ENCODE data around the gene NUTM2F. TPM values are rescaled to one million over a fixed set of nuclear protein-coding genes. Genes with fewer than 3 reads are reported as not detected.
"Not testable (repeated sequence)": the region's sequence is repeated elsewhere in the genome, so short reads cannot be mapped to it uniquely, and the experiment has no call there.

Gene NUTM2F, protein sequence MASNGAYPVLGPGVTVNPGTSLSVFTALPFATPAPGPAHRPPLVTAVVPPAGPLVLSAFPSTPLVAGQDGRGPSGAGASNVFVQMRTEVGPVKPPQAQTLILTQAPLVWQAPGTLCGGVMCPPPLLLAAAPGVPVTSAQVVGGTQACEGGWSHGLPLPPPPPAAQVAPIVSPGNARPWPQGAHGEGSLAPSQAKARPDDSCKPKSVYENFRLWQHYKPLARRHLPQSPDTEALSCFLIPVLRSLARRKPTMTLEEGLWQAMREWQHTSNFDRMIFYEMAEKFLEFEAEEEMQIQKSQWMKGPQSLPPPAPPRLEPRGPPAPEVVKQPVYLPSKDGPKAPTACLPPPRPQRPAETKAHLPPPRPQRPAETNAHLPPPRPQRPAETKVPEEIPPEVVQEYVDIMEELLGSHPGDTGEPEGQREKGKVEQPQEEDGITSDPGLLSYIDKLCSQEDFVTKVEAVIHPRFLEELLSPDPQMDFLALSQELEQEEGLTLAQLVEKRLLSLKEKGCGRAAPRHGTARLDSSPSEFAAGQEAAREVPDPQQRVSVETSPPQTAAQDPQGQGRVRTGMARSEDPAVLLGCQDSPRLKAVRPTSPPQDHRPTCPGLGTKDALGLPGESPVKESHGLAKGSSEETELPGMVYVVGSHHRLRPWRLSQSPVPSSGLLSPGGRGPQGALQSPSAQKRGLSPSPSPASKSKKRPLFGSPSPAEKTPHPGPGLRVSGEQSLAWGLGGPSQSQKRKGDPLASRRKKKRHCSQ
- 0.22 TPM in 1 of 2 replicates, not detected in the other for total RNA-seq (ENCODE audit: low replicate concordance)

DNA sequence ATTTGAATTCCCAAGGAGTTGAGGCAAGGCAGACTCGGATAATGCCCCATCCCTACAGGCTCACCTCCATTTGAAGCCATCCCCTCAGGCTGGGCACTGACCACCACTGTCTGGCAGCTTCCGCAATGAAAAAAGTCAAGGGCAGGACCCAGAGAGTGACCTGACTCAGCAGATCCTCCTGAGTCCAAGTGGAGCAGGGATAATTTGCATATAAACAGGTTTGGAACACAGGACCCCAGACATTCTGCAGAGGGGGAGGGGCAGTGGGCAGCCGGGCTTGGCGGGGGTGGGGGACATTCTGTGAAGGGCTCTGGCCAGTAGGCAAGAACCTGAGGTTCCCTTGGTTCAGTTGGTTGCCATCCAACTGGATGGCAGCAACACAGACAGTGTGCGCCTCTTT, at the start of gene NUTM2F:
Gene NUTM2F, minus strand, starts transcription at position 101 of the 400 bp plus-strand sequence. Its CDS starts 21 bp downstream, at position 80.
- H3K4me1 Mint-ChIP-seq; H3K9me3 Mint-ChIP-seq; H2AFZ ChIP-seq (replicated peaks); H3K4me2 ChIP-seq; H4K20me1 ChIP-seq (ENCODE audit: low read depth); H3K27me3 Mint-ChIP-seq (ENCODE audit: insufficient read depth, low read depth); DNase-seq (ENCODE audit: low spot score); H3K9me3 ChIP-seq (ENCODE audit: low read depth); H3K4me3 ChIP-seq; H3K4me3 Mint-ChIP-seq; H3K27ac ChIP-seq; H3K36me3 ChIP-seq; H3K36me3 Mint-ChIP-seq; H3K79me2 ChIP-seq (ENCODE audit: low read depth); H3K27me3 ChIP-seq; H3K27ac Mint-ChIP-seq; H3K4me1 ChIP-seq; H3F3A ChIP-seq (ENCODE audit: low read depth); H3K9ac ChIP-seq: not testable (repeated sequence)

DNA sequence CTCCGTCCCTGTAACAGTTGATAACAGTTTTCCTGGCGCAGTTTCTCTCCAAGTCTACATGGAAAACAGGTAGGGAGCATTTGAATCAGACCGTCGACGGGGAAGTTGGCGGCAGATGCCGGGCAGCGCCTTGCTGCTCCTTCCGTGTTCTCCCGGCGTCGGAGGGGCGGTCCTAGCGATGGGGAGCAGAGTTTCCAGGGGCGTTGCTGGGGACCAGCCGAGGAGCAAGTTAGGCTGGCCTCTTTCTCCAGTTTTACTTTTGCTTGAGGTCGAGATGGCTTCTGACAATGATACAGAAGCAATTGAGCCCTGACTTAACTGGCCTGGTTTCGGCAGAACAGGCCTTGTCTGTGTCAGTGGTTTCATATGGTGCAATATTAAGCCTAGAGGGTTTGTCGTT, 46.8 kb upstream of the NUTM2F start:
- peak overlapping the region; percentile 93 for H3K4me3 Mint-ChIP-seq
- not testable (repeated sequence) for H3K27me3 Mint-ChIP-seq (ENCODE audit: insufficient read depth, low read depth); H3K9me3 Mint-ChIP-seq; H3F3A ChIP-seq (ENCODE audit: low read depth); H3K27me3 ChIP-seq; H3K36me3 ChIP-seq; H3K4me1 ChIP-seq; H3K4me1 Mint-ChIP-seq; H4K20me1 ChIP-seq (ENCODE audit: low read depth); DNase-seq (ENCODE audit: low spot score); H3K9ac ChIP-seq; H2AFZ ChIP-seq (replicated peaks); H3K9me3 ChIP-seq (ENCODE audit: low read depth); H3K27ac ChIP-seq; H3K27ac Mint-ChIP-seq; H3K36me3 Mint-ChIP-seq
- Histone ChIP-seq H3K79me2 (ENCODE audit: low read depth) (peaks cover 38% of the 10 kb centered on the region), H3K4me3 (peak overlapping the region; percentile 68), H3K4me2 (peak overlapping the region; percentile 76)

DNA sequence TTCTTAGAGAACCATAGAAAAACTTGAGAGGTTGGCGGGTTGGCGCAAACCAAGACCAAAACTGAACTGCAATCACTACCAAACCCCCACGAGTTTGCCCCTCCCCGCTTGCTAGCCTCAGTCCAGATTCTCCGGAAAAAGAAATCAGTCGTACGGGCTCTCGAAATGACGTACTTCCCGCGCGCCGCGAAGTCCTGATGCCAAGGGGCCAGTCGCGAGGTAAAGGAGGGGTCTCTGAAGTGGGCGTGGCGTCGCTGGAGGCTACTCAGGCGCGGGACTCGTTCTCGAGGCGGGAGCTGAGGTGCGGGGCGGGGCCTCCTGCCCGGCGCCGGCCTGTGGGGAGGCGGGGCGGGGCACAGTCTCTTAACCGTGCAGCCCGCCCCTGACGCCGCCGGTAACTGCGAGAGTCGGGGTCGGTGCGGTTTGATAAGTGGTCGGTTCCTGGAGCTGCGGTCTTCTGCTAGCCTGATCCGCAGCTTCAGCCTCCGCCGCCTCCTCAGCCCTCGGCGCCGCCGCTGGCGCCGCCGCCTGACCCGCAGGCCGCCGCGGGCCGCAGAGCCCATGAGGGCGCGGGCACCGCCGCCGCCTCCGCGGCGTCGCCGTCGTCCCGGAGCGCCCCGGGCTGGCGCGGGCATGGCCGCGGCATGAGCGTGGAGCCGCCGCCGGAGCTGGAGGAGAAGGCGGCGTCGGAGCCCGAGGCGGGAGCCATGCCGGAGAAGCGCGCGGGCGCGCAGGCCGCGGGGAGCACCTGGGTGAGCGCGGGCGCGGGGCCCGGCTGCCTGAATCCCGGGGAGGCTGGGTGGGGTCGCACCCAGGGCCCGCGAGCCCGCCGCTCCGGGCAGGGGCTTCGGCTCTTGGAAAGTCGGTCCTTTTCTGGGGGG, 46.0 kb upstream of the NUTM2F start:
- not testable (repeated sequence) for H4K20me1 ChIP-seq (ENCODE audit: low read depth); H3K4me1 Mint-ChIP-seq; H3K36me3 Mint-ChIP-seq; H3K9me3 ChIP-seq (ENCODE audit: low read depth); H3K27ac ChIP-seq; H3K9me3 Mint-ChIP-seq; H3K4me1 ChIP-seq; H3K9ac ChIP-seq; H3K36me3 ChIP-seq; H3K27me3 Mint-ChIP-seq (ENCODE audit: insufficient read depth, low read depth); H3K27me3 ChIP-seq; H3F3A ChIP-seq (ENCODE audit: low read depth)
- peak overlapping the region; percentile 99 for H2AFZ ChIP-seq (replicated peaks)
- Mint-ChIP-seq H3K27ac (peak overlapping the region; percentile 72), H3K4me3 (peak overlapping the region; percentile 93)
- H3K4me2 ChIP-seq, result peak overlapping the region; percentile 80
- H3K79me2 ChIP-seq (ENCODE audit: low read depth), result peaks cover 31% of the 10 kb centered on the region
- peak overlapping the region; percentile 68 for H3K4me3 ChIP-seq
- peak; percentile 96 for DNase-seq (ENCODE audit: low spot score)

DNA sequence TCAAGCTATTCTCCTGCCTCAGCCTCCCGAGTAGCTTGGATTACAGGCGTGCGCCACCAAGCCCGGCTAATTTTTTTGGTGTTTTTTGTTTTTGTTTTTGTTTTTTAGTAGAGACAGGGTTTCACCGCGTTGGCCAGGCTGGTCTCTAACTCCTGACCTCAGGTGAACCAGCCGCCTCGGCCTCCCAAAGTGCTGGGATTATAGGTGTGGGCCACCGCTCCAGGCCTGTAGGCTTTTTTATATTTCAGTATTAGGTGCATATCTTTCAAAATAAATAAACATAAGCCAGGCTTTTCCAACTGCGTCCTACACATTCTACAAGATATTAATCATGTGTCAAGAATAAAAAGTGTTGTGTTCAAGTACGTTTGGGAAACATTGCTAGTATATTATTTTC, 45.3 kb upstream of the NUTM2F start:
- Histone ChIP-seq H3K4me3 (peak overlapping the region; percentile 68), H3K4me2 (peak overlapping the region; percentile 80), H2AFZ (replicated peaks) (peak overlapping the region; percentile 99), H3K79me2 (ENCODE audit: low read depth) (peaks cover 30% of the 10 kb centered on the region)
- DNase-seq (ENCODE audit: low spot score); H3K9ac ChIP-seq; H3K36me3 ChIP-seq; H3K4me1 ChIP-seq; H3K27me3 Mint-ChIP-seq (ENCODE audit: insufficient read depth, low read depth); H4K20me1 ChIP-seq (ENCODE audit: low read depth); H3K4me1 Mint-ChIP-seq; H3K9me3 Mint-ChIP-seq; H3K9me3 ChIP-seq (ENCODE audit: low read depth); H3K27me3 ChIP-seq; H3K27ac ChIP-seq; H3K36me3 Mint-ChIP-seq; H3F3A ChIP-seq (ENCODE audit: low read depth): not testable (repeated sequence)
- peak overlapping the region; percentile 89 for H3K4me3 Mint-ChIP-seq
- H3K27ac Mint-ChIP-seq, result peak overlapping the region; percentile 72

DNA sequence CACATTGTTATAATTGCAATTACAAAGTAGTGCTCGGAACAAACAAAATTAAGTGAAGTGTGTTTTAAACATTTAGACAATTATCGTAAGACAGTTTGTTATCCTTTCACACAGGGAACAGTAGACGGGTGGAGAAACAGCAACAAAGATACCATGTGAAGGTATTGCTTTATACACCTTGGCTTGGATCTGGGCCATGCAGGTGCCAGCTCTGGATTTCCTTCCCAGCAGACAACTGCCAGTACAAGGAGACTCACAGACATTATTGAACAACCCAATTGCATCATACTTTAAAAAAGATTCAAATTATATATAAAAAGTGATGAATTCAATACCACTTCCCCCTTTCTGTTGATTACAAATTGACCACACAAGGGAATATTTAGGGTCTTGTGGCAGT, 41.8 kb upstream of the NUTM2F start:
- not testable (repeated sequence) for H4K20me1 ChIP-seq (ENCODE audit: low read depth); H3K4me3 ChIP-seq; H3K27ac ChIP-seq; H3K9ac ChIP-seq; H3K9me3 ChIP-seq (ENCODE audit: low read depth); H3K4me3 Mint-ChIP-seq; H3K4me2 ChIP-seq; H3K27me3 ChIP-seq; H3K9me3 Mint-ChIP-seq; DNase-seq (ENCODE audit: low spot score); H2AFZ ChIP-seq (replicated peaks); H3K36me3 Mint-ChIP-seq; H3K36me3 ChIP-seq; H3K4me1 Mint-ChIP-seq; H3K4me1 ChIP-seq; H3K27ac Mint-ChIP-seq; H3F3A ChIP-seq (ENCODE audit: low read depth); H3K27me3 Mint-ChIP-seq (ENCODE audit: insufficient read depth, low read depth); H3K79me2 ChIP-seq (ENCODE audit: low read depth)

DNA sequence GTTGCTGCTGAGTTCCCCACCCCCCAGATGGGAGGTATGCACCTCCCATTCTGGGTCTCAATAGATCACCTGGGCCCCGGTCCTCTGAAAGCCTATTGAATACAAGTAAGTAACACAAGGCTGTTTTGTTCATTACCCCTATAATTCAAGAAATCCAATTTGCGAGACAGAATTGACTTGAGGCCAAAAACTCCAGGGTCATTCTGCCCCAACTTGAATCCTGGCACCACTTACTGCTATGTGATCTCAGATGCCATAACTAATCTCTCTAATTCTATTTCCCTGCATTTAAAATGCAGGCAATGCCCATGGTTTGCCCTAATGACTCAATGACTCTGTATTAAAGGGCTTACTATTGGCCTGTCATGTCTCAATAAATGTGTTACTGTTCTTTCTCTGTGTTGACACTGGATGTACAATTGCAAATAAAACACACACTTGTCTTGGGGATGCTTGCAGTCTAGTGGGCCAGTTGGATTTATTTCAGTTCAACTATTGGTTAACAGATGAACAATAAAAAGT, 35.7 kb upstream of the NUTM2F start:
- H3K36me3 Mint-ChIP-seq; H3K27ac ChIP-seq; H4K20me1 ChIP-seq (ENCODE audit: low read depth); H3K9me3 ChIP-seq (ENCODE audit: low read depth); H3K27me3 Mint-ChIP-seq (ENCODE audit: insufficient read depth, low read depth); H3K4me3 Mint-ChIP-seq; H3K9ac ChIP-seq; H3K4me2 ChIP-seq; H3K4me1 ChIP-seq; H2AFZ ChIP-seq (replicated peaks); H3K4me3 ChIP-seq; H3F3A ChIP-seq (ENCODE audit: low read depth); H3K27ac Mint-ChIP-seq; H3K9me3 Mint-ChIP-seq; H3K79me2 ChIP-seq (ENCODE audit: low read depth); DNase-seq (ENCODE audit: low spot score); H3K4me1 Mint-ChIP-seq; H3K27me3 ChIP-seq; H3K36me3 ChIP-seq: not testable (repeated sequence)

DNA sequence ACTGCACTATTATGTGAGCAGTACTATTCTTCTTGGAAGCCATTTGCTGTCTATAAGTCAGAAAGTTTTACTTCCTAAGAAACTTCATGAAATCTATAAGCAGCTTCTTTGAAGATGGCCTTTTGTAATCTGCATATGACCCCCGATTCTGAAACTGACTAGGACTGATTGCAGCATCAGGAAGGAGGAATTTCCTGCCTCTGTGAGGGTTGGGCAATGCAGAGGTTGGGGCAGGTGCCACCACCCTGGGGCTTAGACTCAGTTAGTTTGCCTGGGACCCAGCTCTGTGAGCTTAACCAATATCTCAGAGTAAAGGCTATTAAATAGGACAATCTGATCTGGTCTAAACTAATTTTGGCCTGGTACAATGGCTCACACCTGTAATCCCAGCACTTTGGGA, 28.7 kb upstream of the NUTM2F start:
- not testable (repeated sequence) for H3K9ac ChIP-seq; H3K4me2 ChIP-seq; H3K9me3 ChIP-seq (ENCODE audit: low read depth); H3K36me3 Mint-ChIP-seq; H3K36me3 ChIP-seq; H3K27me3 Mint-ChIP-seq (ENCODE audit: insufficient read depth, low read depth); H3F3A ChIP-seq (ENCODE audit: low read depth); H3K79me2 ChIP-seq (ENCODE audit: low read depth); H3K4me3 ChIP-seq; H3K27ac Mint-ChIP-seq; DNase-seq (ENCODE audit: low spot score); H3K4me1 Mint-ChIP-seq; H4K20me1 ChIP-seq (ENCODE audit: low read depth); H3K4me1 ChIP-seq; H3K27me3 ChIP-seq; H3K9me3 Mint-ChIP-seq; H3K27ac ChIP-seq; H2AFZ ChIP-seq (replicated peaks); H3K4me3 Mint-ChIP-seq

Measured in neural progenitor cell (in vitro differentiated cells).